HCT116 (cell line): ENCODE data around the gene GPX4. TPM values are rescaled to one million over a fixed set of nuclear protein-coding genes. Genes with fewer than 3 reads are reported as not detected.

ENCODE experiments used
- ATAC-seq: fragments of 200-7000 bp; cut with Tn5 transposase; 2 replicates; pipeline ENCODE4 v1.9.1; 2020; ENCODE audit warnings: mild to moderate bottlenecking, moderate library complexity
- BruUV-seq: library from RNA; stranded (reverse); fragments of 400-500 nt; replicated peaks from 2 replicates; lab custom pipeline; 2021; lab: Mats Ljungman, UMichigan
- CTCF ChIA-PET: fragments of 300-600 bp; sonication (Branson Sonifier 250); formaldehyde crosslinking; loops from one replicate; lab custom pipeline; 2021; ENCODE audit warnings: antibody characterized with exemption; lab: Charles Lee
- POLR2A ChIA-PET: fragments of 300-600, 350-600 bp; sonication (Branson Sonifier 250); formaldehyde crosslinking; loops from one replicate; lab custom pipeline; 2021; ENCODE audit warnings: antibody characterized with exemption; lab: Charles Lee
- RAD21 ChIA-PET, 2 experiments: fragments of 300-600 bp; sonication (Branson Sonifier 250); formaldehyde crosslinking; loops; one replicate each; lab custom pipeline; 2023; ENCODE audit warnings: low total read pairs in 2 of 2; ENCODE audit not compliant: uncharacterized antibody in 2 of 2, unreplicated experiment in 2 of 2, low non-redundant PET in 1 of 2; lab: Charles Lee
- DNase-seq: peaks from one replicate; pipeline ENCODE4 v3.0.0-alpha.2; 2010; ENCODE audit warnings: low read depth, low spot score
- H2AFZ ChIP-seq: fragments of 200-600 bp; shearing (Covaris generic), sonication (generic); 2 replicates; pipeline ENCODE4 v1.6.1; 2017; ENCODE audit warnings: low read depth, mixed run types, mixed read lengths, antibody characterized with exemption, low read length; ENCODE audit not compliant: poor library complexity, severe bottlenecking
- H3K27ac ChIP-seq: 2 replicates; pipeline ENCODE4 v1.5.1; 2012; ENCODE audit warnings: low read depth, low read length
- H3K27me3 ChIP-seq: fragments of 200-600 bp; sonication (generic); 2 replicates; pipeline ENCODE4 v1.6.1; 2016; ENCODE audit warnings: mixed run types, low read length, mixed read lengths; ENCODE audit not compliant: insufficient read depth
- H3K36me3 ChIP-seq, 2 experiments: fragments of 200-500 bp in 1 of 2; fragments of 200-600 bp in 1 of 2; sonication (Bioruptor generic) in 1 of 2; sonication (generic) in 1 of 2; 2 replicates each; pipeline versions ENCODE4 v1.5.1 to v1.6.1; 2014 to 2016; ENCODE audit warnings: low read length in 2 of 2, inconsistent platforms in 1 of 2, mixed read lengths in 1 of 2, mixed run types in 1 of 2; ENCODE audit not compliant: insufficient read depth in 2 of 2, control insufficient read depth in 1 of 2
- H3K4me1 ChIP-seq, 2 experiments: fragments of 200-600 bp in 1 of 2; sonication (generic) in 1 of 2; 2 replicates each; pipeline versions ENCODE4 v1.5.1 to v1.6.1; 2012 to 2017; ENCODE audit warnings: low read length in 2 of 2, inconsistent platforms in 1 of 2, mild to moderate bottlenecking in 1 of 2, mixed read lengths in 1 of 2, mixed run types in 1 of 2, moderate library complexity in 1 of 2; ENCODE audit not compliant: insufficient read depth in 2 of 2, control insufficient read depth in 1 of 2
- H3K4me2 ChIP-seq: fragments of 200-600 bp; sonication (generic); 2 replicates; pipeline ENCODE4 v1.6.1; 2017; ENCODE audit warnings: mixed run types, low read length, mixed read lengths
- H3K4me3 ChIP-seq, 2 experiments: fragments of 200-600 bp in 1 of 2; sonication (generic) in 1 of 2; replicated peaks in 1 of 2; 2 replicates each; pipeline ENCODE4 v1.5.1; 2011 to 2016; ENCODE audit warnings: low read length in 2 of 2, control low read depth in 1 of 2, low read depth in 1 of 2, mild to moderate bottlenecking in 1 of 2, mixed read lengths in 1 of 2, mixed run types in 1 of 2
- H3K79me2 ChIP-seq: fragments of 200-600 bp; sonication (generic); 2 replicates; pipeline ENCODE4 v1.6.1; 2017; ENCODE audit warnings: mild to moderate bottlenecking, mixed run types, low read length, moderate library complexity, mixed read lengths; ENCODE audit not compliant: insufficient read depth
- H3K9ac ChIP-seq: fragments of 200-600 bp; sonication (generic); 2 replicates; pipeline ENCODE4 v1.6.1; 2016; ENCODE audit warnings: low read length, mixed read lengths
- H3K9me2 ChIP-seq: fragments of 200-600 bp; sonication (generic), shearing (Covaris generic); 2 replicates; pipeline ENCODE4 v1.6.1; 2017; ENCODE audit warnings: mixed run types, mild to moderate bottlenecking, moderate library complexity; ENCODE audit not compliant: insufficient read depth
- H3K9me3 ChIP-seq, 2 experiments: fragments of 200-500 bp in 1 of 2; fragments of 200-600 bp in 1 of 2; sonication (Bioruptor generic) in 1 of 2; sonication (generic) in 1 of 2; 2 replicates each; pipeline ENCODE4 v1.6.1; 2014 to 2017; ENCODE audit warnings: low read length in 2 of 2, mixed read lengths in 2 of 2, inconsistent platforms in 1 of 2, low read depth in 1 of 2, mild to moderate bottlenecking in 1 of 2, mixed run types in 1 of 2, moderate library complexity in 1 of 2; ENCODE audit not compliant: control insufficient read depth in 1 of 2, insufficient read depth in 1 of 2
- H4K20me1 ChIP-seq: fragments of 200-600 bp; sonication (generic), shearing (Covaris generic); 2 replicates; pipeline ENCODE4 v1.6.1; 2017; ENCODE audit warnings: mixed run types, mild to moderate bottlenecking, moderate library complexity; ENCODE audit not compliant: insufficient read depth
- YY1 ChIP-seq: IDR thresholded peaks from 2 replicates; pipeline ENCODE4 v1.6.1; 2011; ENCODE audit warnings: low read length, low read depth, moderate library complexity, mild to moderate bottlenecking; ENCODE audit not compliant: insufficient replicate concordance; ENCODE audit errors: extremely low read depth
- ZNF274 ChIP-seq: fragments of 200-500 bp; sonication (Bioruptor generic); IDR thresholded peaks from 2 replicates; pipeline ENCODE4 v1.6.1; 2014; ENCODE audit warnings: mild to moderate bottlenecking, low read depth, low read length, inconsistent platforms
- intact Hi-C: fragments of 100-400 bp; cut with micrococcal nuclease; formaldehyde crosslinking; loops from 2 replicates; pipeline ENCODE4 v1.10.0; 2022
- total RNA-seq: library from RNA; stranded (reverse); gene quantifications from one replicate; pipeline ENCODE4 v1.2.1, GENCODE V29; 2021; ENCODE audit not compliant: unreplicated experiment
- TF ChIP-seq, protein P1 (sequence below): IDR thresholded peaks from 2 replicates; pipeline ENCODE4 v1.6.1; 2012

Gene GPX4
- total RNA-seq, 1 experiment from 2014 or later: 481 TPM

DNA sequence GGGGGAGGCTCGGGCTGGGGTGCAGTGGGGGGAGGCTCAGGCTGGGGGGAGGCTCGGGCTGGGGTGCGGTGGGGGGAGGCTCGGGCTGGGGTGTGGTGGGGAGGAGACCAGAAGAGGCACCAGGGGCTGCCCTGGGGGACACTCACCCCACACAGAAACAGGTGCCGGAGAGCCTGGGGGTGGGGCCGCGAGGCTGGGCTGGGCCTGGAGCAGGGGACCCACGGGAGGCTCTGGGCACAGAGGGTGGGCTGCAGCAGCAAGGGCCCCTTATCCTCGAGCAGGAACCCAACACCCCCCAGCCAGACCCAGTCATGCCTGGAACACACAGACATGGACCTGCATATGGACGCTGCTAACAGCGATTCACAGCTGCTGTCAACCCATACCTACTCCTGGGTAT is 34.3 kb downstream of the GPX4 start:
- TF ChIP-seq ZNF274: no peak
- no peak overlapping the region for H3K9ac ChIP-seq
- H3K9me3 ChIP-seq: no peaks in the 10 kb centered on the region
- RAD21 ChIA-PET: no interaction called here
- no peak overlapping the region for H2AFZ ChIP-seq
- no peak overlapping the region for H3K4me3 ChIP-seq
- intact Hi-C loops: no loop called here
- H3K79me2 ChIP-seq: peaks cover 14% of the 10 kb centered on the region; the same call in 1 of the 2 replicates
- CTCF ChIA-PET: no interaction called here
- no peaks in the 10 kb centered on the region for H3K9me2 ChIP-seq
- no peaks in the 10 kb centered on the region for H4K20me1 ChIP-seq
- BruUV-seq: no TSS peak
- H3K4me1 ChIP-seq: peaks cover 0 to 4% of the 10 kb centered on the region in 2 experiments; a peak in 1 of 4 replicates
- H3K27ac ChIP-seq: no peak overlapping the region
- no peak for DNase-seq
- POLR2A ChIA-PET: no interaction called here
- H3K27me3 ChIP-seq: no peaks in the 10 kb centered on the region
- ATAC-seq: no peak
- no peak overlapping the region for H3K4me2 ChIP-seq
- peaks cover 2 to 11% of the 10 kb centered on the region in 2 experiments; a peak in 1 of 4 replicates for H3K36me3 ChIP-seq

GRCh38 chr19:1139126-1139525 is 35.3 kb downstream of the GPX4 start:
- ChIA-PET POLR2A (no interaction called here), RAD21 (no interaction called here), CTCF (no interaction called here)
- no peak overlapping the region for H3K4me3 ChIP-seq
- H3K9me2 ChIP-seq: no peaks in the 10 kb centered on the region
- no peak overlapping the region for H3K27ac ChIP-seq
- no peaks in the 10 kb centered on the region for H3K27me3 ChIP-seq
- BruUV-seq: no TSS peak
- H2AFZ ChIP-seq: no peak overlapping the region
- peaks cover 4% of the 10 kb centered on the region; the same call in 1 of the 2 replicates for H3K79me2 ChIP-seq
- no peak for TF ChIP-seq YY1
- TF ChIP-seq, protein P1, sequence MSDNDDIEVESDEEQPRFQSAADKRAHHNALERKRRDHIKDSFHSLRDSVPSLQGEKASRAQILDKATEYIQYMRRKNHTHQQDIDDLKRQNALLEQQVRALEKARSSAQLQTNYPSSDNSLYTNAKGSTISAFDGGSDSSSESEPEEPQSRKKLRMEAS: no peak
- DNase-seq (no peak), ATAC-seq (no peak)
- no peaks in the 10 kb centered on the region; a peak in 1 of 4 replicates for H3K4me1 ChIP-seq
- H3K9me3 ChIP-seq: no peaks in the 10 kb centered on the region
- H3K36me3 ChIP-seq: peaks cover 2 to 7% of the 10 kb centered on the region in 2 experiments; a peak in 2 of 4 replicates
- no peak overlapping the region for H3K9ac ChIP-seq
- no peak overlapping the region for H3K4me2 ChIP-seq
- intact Hi-C loops: no loop called here
- H4K20me1 ChIP-seq: no peaks in the 10 kb centered on the region
